Adipose tissue (tissue), 3 donors: ENCODE measurements around the gene BRINP1. TPM values are rescaled to one million over a fixed set of nuclear protein-coding genes. Genes with fewer than 3 reads are reported as not detected.

Source experiments
- H3K27ac ChIP-seq: one replicate; pipeline ENCODE4 v1.5.1; 2013; ENCODE audit warnings: low read depth, low read length
- WGBS, 3 donors: extraction: QIAGEN DNeasy Blood & Tissue Kit; methylation state at CpG; one replicate each; pipeline ENCODE4 v1.1.7; 2013; 5-methylcytosine and 5-hydroxymethylcytosine counted together
- polyA plus RNA-seq, 3 donors: library from polyadenylated mRNA; stranded (reverse); fragments of 200-250 nt; gene quantifications; one replicate each; pipeline ENCODE4 v1.2.3, GENCODE V29; 2013
- donor health status: healthy with polysubstance abuse.
- donor health status: Bipolar disorder and iron deficiency.
- donor health status: healthy.

Gene BRINP1
- polyA plus RNA-seq, 3 donors: not detected

DNA sequence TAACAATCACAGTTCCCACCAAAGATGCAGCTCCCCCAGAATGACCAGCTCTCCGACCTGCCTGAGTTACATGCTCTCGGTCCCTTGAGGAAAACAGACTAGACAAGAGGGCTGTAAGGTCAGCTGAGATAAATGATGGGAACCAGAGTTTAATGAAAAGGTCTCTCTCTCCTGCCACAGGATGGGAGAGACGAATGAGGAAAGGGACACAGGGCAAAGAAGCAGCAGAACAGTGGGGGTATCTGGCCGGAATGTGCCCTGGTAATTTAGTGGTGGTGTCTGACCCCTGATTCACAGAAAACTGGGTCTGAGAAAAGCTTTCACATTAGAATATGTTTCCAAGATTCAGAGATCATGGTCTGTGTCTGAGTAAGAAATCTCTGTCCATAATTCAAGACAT lies 118.5 kb downstream of the BRINP1 start:
- H3K27ac ChIP-seq: no peak overlapping the region
- 44 to 54% (median 48%) methylated on average over 4 of the region's 4 CpGs for WGBS, 3 donors

GRCh38 chr9:119240546-119240945 lies 128.7 kb downstream of the BRINP1 start:
- 50 to 72% (median 69%) methylated on average over 4 of the region's 4 CpGs for WGBS, 3 donors
- no peak overlapping the region for H3K27ac ChIP-seq

DNA sequence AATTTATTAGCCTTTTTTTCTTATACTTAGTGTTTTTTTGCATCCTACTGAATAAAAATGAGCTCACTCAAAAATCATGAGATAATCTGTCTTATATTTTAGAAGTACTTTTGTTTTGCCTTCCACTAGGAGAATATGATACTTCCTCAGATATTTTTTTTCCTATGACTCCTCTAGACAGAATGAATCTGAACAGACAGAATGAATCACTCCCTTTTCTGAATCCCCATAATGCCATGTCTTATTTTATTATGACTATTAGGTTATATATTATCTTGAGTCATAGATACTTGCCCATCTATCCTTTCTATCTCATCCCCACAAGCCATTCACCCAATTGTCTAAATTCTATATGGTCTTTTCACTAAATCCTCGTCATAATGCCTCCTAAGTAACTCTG lies 134.6 kb downstream of the BRINP1 start:
- WGBS, 3 donors: 56 to 62% (median 59%) methylated on average over 1 of the region's 1 CpG

GRCh38 chr9:119227422-119227821 lies 141.8 kb downstream of the BRINP1 start:
- no peak overlapping the region for H3K27ac ChIP-seq
- 65 to 75% (median 75%) methylated on average over 3 of the region's 3 CpGs for WGBS, 3 donors

More for the DNA sequence above, 134.6 kb downstream of the BRINP1 start:
- no peak overlapping the region for H3K27ac ChIP-seq

- no peak overlapping the region for H3K27ac ChIP-seq
- WGBS, 3 donors: 49 to 68% (median 51%) methylated on average over 2 of the region's 2 CpGs
These were observed 144.8 kb downstream of the BRINP1 start for GRCh38 chr9:119224431-119224830.

GRCh38 chr9:119221276-119221675 lies 148.0 kb downstream of the BRINP1 start:
- no peak overlapping the region for H3K27ac ChIP-seq
- WGBS, 3 donors: 75 to 83% (median 81%) methylated on average over 4 of the region's 4 CpGs

DNA sequence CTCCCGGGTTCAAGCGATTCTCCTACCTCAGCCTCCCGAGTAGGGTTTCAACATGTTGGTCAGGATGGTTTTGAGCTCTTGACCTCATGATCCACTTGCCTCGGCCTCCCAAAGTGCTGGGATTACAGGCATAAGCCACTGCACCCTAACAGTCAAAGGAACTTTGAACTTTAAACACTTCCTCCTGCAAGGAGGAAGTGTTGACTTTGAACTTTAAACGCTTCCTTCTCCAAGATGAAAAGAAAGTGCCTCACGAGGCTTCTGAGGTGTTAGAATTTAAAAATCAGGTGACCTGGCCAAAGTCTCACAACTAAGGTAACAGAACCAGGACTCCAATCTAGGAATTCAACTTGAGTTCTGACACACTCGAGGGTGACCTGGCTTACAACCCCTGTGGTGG lies 150.9 kb downstream of the BRINP1 start:
- 48 to 67% (median 54%) methylated on average over 7 of the region's 7 CpGs for WGBS, 3 donors
- no peak overlapping the region for H3K27ac ChIP-seq

DNA sequence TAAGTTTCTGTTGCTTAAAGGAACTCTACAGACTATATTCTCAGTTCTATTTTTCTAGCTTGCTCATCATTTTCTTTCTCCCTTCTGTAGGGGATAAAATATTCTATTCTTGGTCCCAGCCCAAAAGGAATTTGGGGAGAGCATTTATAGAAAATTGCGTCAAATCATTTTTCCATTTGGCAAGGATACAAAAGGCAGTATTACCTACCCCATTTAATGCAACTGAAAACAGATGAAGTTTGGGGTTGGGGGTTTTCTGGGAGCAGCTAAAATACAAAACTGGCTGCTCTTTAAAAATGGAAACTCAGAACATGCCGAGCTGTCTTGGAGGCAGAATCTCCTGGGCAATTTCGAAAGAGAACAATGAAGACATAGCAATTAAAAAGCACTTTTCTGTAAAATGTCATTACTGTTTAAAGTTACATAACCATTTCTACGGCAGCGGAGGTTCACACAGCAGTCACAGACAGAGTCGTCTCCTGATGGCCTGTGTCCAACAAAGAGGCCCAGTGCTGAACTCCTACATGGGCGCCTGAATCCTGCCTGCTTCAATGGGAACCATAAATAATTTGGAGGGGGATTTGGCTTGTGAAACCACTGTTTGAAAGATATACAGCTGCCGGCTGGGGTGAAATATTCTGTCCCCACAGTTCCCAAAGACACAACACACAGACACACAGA lies 152.4 kb downstream of the BRINP1 start:
- WGBS, 3 donors: 45 to 57% (median 52%) methylated on average over 8 of the region's 8 CpGs
- no peak overlapping the region for H3K27ac ChIP-seq

- 84 to 93% (median 89%) methylated on average over 2 of the region's 2 CpGs for WGBS, 3 donors
- H3K27ac ChIP-seq: no peak overlapping the region
These were observed 153.6 kb downstream of the BRINP1 start for GRCh38 chr9:119215651-119216050.

DNA sequence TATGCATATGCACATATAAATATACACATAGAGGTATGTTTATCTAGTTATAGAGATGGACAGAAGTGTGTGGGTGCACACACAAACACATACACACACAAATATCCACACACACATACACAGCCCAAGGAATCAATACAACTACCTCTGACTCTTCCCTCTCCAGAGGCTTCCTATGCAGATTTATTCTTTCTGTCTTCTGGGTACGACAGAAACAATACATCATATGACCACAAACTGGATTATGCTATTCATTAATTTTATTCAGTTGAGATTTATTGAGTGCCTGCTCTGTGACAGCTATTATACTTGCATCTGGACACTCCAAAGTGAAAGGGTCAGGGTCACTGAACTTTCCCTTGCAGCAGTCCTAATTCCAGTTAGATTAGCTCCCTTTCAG lies 155.8 kb downstream of the BRINP1 start:
- WGBS, 3 donors: 39 to 46% (median 44%) methylated on average over 1 of the region's 1 CpG
- no peak overlapping the region for H3K27ac ChIP-seq

GRCh38 chr9:119197893-119198607 lies 171.2 kb downstream of the BRINP1 start:
- no peak overlapping the region for H3K27ac ChIP-seq
- 78 to 83% (median 79%) methylated on average over 7 of the region's 7 CpGs for WGBS, 3 donors

GRCh38 chr9:119195521-119195920 lies 173.7 kb downstream of the BRINP1 start:
- 32 to 46% (median 35%) methylated on average over 2 of the region's 2 CpGs for WGBS, 3 donors
- H3K27ac ChIP-seq: no peak overlapping the region

GRCh38 chr9:119185298-119185697 lies 183.9 kb downstream of the BRINP1 start:
- no peak overlapping the region for H3K27ac ChIP-seq
- 74 to 75% (median 75%) methylated on average over 3 of the region's 3 CpGs for WGBS, 3 donors

- H3K27ac ChIP-seq: no peak overlapping the region
- WGBS, 3 donors: 77 to 80% (median 78%) methylated on average over 3 of the region's 3 CpGs
These were observed 184.8 kb downstream of the BRINP1 start for GRCh38 chr9:119184265-119184936.

GRCh38 chr9:119181561-119181960 lies 187.7 kb downstream of the BRINP1 start:
- H3K27ac ChIP-seq: no peak overlapping the region

DNA sequence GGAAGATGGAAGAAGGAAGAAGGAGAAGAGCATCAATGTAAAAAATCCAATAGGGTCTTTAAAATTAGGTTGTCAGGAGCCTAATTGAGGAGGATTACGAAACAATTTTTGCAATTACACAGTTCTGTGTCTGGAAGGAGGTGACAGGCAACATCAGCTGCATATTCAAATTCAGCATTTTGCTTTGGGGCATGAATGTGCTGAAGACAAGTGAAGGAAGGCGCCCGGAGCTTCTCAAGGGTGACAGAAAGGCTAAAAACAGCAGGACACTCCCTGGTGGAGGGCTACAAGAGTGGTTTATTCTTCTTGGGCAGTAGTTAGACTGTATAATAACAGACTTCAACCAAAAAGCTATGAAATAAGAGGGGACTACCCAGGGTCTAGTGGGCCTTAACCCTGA lies 188.3 kb downstream of the BRINP1 start:
- 81 to 88% (median 85%) methylated on average over 3 of the region's 3 CpGs for WGBS, 3 donors
- no peak overlapping the region for H3K27ac ChIP-seq

DNA sequence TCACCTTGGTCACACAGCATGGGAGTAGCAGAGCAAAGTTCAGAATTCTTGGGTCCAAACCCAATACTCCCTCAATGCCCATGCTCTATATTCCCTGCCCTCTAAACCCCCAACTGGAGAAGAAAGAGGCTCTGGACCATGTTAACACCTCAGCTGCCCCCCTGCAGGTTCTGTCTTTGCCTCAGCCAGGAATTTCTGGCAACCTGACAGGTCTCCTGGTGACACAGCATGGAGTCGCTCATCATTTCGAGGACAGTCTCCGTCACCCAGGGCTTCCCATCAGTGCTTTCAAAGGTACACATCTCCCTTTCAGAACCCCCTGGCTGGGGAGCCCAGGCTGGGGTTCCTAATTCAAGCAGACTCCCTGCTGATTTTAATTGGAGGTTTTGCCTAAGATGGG lies 189.5 kb downstream of the BRINP1 start:
- no peak overlapping the region for H3K27ac ChIP-seq
- 76 to 79% (median 79%) methylated on average over 3 of the region's 3 CpGs for WGBS, 3 donors

- H3K27ac ChIP-seq: no peak overlapping the region
- 74 to 81% (median 78%) methylated on average over 9 of the region's 9 CpGs for WGBS, 3 donors
These were observed 192.0 kb downstream of the BRINP1 start for GRCh38 chr9:119177196-119177595.

DNA sequence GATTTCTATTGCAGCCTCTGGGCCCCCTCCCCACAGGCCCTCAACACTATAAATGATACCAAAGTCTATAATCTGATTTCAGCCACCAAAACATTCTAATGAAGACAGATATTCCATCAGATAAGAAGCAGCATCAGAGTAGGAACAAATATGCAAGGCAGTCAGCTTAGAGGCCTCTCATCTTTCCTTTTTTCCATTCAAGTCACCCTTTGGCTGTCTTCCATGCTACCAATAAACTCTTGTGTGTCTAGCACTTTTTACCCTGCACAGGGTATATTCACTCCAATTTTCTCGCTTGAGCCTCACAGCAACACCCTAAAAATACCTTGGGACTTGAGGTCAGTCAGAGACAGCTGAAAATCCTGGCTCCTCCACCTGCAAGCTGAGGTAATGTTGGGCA lies 193.7 kb downstream of the BRINP1 start:
- 67 to 81% (median 80%) methylated on average over 1 of the region's 1 CpG for WGBS, 3 donors
- H3K27ac ChIP-seq: no peak overlapping the region
